Adipose tissue (tissue), 3 donors: ENCODE data around the gene RHBDD1. TPM values are rescaled to one million over a fixed set of nuclear protein-coding genes. Genes with fewer than 3 reads are reported as not detected.
"Not testable (repeated sequence)": the region's sequence is repeated elsewhere in the genome, so short reads cannot be mapped to it uniquely, and the experiment has no call there.

ENCODE experiments used
- H3K27ac ChIP-seq: one replicate; pipeline ENCODE4 v1.5.1; 2013; ENCODE audit warnings: low read depth, low read length
- WGBS, 3 donors: extraction: QIAGEN DNeasy Blood & Tissue Kit; methylation state at CpG; one replicate each; pipeline ENCODE4 v1.1.7; 2013; 5-methylcytosine and 5-hydroxymethylcytosine counted together
- polyA plus RNA-seq, 3 donors: library from polyadenylated mRNA; stranded (reverse); fragments of 200-250 nt; gene quantifications; one replicate each; pipeline ENCODE4 v1.2.3, GENCODE V29; 2013
- donor health status: healthy with polysubstance abuse.
- donor health status: Bipolar disorder and iron deficiency.
- donor health status: healthy.

Gene RHBDD1
- polyA plus RNA-seq, 3 donors = 5.4 to 8.3 (median 6.0) TPM

DNA sequence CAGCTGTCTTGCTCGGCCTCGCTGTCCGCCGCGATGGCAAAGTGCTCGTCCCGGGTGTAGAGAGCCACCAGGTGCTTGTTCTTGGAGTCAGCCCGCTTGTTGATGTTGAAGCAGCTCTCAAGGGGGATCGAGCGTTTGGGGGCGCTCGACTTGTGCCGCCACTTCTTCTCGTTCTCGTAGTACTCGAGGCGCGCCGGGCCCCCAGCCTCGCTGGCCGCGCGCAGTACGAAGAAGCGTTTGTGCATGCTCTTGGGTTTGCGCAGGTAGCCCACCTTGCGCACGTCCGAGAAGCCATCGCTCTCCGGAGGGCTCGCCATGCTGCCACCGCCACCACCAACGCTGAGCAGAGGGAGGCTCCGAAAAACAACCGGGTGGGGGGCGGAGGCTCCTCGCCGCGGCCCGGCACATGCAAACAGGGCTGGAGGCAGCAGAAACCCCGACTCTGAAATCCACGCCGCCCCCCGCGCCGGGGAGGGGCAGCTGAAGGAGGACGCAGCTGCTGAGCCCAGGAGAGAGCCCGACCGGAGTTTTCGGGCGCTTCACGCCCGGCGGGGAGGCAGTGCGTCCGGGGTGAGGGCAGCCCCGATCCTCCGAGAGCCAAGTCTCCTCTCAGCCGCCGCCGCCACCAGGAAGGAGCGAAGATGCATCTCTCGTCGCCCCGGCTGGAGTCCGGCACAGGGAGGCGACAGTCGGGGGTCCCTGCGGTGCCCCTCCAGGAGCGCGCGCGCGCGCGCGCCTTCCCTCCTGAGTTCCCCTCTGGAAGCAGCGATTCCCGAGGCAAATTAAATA is 37.2 kb upstream of the RHBDD1 start:
- H3K27ac ChIP-seq = no peak overlapping the region
- WGBS, 3 donors = 2 to 3% (median 3%) methylated on average over 67 to 80 of the region's 80 CpGs

DNA sequence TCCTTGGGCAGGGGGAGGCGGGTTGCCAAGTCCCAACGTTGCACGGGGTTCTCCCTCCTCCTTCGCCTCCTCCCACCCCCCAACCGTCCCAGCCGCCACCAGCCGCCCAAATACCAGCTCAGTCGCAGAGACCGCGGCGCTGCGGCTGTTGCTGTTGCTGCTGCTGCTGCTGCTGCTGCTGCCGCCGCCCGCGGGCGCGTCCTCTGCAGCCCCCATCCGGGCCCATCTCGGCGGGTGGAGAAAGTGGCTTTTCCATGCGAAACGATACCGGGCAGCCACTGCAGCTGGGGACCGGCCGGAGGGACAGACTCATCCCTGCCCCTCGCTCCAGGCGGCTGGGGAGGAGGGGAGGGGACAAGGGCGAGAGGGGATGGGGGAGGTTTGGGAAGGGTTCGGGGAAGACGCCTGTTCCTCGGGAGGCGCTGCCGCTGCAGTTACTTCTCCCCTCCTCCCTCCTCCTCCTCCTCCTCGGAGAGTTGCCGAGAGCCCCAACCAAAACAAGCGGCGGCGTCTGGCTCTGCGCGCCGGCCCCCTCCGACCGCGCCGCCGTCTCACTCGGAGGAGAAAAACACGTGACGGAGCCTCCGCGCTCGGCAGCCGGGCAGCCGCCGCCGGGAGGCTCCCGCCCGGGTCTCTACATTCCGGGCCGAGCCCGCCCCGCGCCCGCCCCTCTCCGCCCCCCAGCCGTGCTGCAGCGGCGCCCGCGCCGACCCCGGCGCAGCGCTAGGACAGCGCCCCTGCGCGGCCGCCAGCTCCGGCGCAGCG is 36.5 kb upstream of the RHBDD1 start, which contains the start of gene IRS1:
IRS1 (minus strand) TSS at position 610 of the 765 bp plus-strand sequence. CDS start 1,082 bp downstream, outside the sequence.
- WGBS, 3 donors = 0 to 1% (median 1%) methylated on average over 59 to 82 of the region's 82 CpGs
- H3K27ac ChIP-seq = no peak within 1 kb of the TSS

DNA sequence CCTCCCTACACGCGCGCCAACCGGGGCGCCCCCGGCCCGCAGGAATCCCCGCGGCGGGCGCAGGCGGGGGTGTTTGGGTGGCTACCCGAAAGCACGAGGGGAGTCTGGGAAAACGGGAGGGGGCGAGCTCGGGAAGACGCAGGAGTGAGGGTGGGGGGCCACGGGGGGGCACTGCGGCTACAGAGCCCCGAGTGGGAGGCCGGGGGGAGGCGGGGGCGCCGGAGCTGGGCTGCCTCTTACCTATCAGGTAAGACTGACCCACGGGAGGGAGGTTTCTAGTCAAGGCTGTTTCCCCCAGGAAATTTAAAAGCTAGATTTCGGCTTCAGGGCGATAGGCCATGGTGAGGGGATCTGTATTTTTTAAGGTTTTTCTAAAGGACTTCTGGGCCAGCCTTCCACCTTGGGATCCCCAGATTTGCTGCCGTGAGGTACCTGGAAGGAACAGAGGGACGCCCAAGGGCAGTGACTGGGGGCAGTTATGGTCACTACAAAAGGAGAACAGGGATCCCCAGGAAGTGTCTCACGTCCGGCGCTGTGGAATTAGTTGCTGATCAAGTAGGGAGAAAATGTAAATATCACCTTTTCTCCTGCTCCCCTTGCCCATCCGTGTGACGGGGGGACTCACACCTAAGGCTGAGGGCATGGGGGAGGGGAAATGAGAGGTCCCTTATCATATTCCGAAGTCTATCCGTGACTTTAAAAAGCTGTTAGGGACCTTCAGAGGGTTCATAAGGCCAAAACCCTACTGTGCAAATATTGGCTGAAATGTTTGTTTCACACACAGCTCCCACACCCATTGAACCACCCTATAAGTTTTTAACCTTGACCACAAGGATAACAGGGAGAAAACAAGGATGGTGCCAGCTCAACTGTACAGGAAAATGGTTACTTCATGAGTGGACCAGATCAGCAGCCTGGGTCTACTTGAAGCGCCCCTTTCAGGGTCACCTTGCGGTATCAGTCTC is 35.6 kb upstream of the RHBDD1 start:
- 3 to 6% (median 6%) methylated on average over 24 to 39 of the region's 39 CpGs for whole genome bisulfite sequencing, 3 donors
- H3K27ac ChIP-seq = no peak overlapping the region

DNA sequence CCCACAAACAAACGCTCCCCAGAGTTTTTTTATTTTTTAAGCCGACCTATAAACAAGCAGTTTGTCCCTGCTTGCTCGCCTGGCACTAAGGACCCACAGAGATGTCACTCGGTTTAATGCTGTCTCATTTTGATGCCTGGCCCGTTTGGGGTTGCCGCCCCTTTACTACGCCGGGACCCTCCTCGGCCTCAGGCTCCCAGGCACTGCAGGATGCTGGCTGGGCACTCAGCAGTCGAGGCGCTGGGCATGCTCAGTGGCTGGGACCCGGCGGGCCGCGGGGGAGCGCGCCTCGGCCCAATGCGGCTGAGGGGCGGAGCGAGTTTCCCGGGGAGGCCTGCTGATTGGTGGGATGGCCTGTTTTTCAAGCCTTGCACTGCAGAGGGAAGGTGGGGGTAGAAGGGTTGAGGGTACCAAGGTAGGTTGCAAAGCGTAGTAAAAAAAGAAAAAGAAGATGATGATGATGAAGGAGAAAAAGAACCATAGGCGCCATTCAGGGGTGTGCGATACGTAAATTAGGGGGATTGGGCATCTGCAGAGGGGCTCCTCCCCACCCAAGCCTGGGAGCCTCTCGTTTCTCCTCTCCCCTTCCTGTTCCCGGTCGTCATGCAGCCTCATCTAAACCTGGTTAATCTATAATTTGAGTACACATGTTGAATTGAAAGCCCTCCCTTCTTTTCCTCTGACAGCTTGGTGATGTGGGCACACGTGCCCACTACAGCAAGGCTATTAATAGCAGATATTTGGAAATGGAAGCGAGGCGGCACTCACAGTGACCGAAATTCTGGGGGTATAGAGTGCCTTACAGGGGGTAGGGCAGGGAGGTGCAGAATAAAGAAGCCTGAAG is 34.7 kb upstream of the RHBDD1 start:
- H3K27ac ChIP-seq = no peak overlapping the region
- 3 to 18% (median 9%) methylated on average over 33 of the region's 33 CpGs for WGBS, 3 donors

DNA sequence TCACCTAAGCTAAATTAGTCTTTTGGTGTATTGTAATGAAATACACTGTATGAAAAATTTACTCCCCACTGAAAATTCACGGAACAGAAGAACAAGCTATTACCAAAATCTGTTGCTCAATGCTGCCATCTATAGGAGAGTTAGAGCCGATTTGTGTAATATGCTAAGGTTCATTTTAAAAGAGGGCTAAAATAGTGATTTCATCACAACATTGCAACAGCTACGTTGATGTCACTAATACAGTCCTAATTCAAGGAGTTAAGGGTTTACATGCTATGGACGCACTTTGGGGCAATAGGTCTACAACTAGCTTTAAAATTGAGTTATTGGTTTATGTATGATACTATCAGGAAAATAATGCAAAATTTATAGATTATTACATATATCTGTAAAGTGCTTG is 33.3 kb upstream of the RHBDD1 start:
- WGBS, 3 donors = 0 to 1% (median 1%) methylated on average over 4 of the region's 4 CpGs
- no peak overlapping the region for H3K27ac ChIP-seq

DNA sequence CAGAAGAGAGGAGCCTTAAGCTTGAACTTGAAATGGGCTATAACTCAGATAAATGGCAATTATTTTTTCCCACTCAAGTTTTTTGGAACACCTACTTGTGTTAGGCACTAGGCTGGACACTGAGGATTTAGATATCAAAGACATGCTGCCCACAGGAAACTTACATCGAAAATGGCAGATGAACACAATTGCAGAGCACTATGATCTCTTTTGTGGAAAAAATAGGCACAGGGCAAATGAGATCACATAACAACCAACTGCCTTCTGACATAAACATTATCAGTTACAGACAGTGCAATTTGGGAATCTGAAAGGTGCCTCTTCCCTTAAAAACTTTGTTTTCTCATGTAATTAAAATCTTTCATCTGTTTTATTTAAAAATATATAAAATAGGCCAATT is 32.4 kb upstream of the RHBDD1 start:
- WGBS, 3 donors = 62 to 82% (median 74%) methylated on average over 1 of the region's 1 CpG
- no peak overlapping the region for H3K27ac ChIP-seq

DNA sequence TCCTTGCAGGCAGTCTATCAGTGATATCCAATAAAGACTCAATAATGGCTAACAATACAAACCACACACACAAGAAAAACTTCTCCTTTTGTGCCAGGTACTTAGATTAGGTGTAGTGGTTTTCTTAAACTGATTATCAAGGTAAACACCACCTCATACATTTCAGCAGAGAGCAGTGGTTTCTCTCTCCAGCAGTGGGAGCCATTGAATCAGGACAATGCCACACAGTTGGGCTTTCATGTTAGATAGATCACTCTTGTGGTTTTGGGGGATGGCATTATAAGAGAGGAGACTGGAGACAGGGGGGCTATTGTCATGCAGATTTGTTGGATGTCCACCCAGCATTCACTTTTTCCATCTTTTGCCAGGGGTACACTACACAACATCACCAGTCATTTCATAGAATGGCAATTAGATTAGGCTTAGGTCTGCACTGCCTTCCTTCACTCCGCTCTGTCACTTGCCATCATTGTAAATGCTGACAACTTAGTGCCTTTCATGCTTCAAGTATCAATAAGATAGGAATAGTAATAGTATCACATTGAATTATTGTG is 22.6 kb upstream of the RHBDD1 start:
- no peak overlapping the region for H3K27ac ChIP-seq
- 92 to 94% (median 94%) methylated on average over 1 of the region's 1 CpG for WGBS, 3 donors

DNA sequence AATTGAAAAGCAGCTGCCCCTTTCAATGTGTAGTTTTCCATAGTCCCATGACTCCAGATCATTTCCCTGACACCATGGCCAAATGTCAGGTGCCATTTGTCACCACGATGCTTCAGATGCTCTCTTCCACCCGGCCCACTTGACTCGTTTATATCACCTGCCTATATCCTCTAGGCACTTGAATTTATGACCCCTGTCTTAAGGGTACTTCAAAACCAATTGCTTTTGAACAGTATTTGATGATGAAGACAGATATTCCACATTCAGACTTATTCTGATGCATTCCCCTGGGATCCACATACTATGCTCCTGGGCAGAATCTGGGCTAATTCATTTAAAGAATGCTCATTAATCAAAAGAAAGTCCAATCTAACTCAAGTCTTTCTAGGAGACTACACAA is 16.9 kb upstream of the RHBDD1 start:
- H3K27ac ChIP-seq = no peak overlapping the region
- 41 to 77% (median 45%) methylated on average over 3 of the region's 3 CpGs for WGBS, 3 donors

DNA sequence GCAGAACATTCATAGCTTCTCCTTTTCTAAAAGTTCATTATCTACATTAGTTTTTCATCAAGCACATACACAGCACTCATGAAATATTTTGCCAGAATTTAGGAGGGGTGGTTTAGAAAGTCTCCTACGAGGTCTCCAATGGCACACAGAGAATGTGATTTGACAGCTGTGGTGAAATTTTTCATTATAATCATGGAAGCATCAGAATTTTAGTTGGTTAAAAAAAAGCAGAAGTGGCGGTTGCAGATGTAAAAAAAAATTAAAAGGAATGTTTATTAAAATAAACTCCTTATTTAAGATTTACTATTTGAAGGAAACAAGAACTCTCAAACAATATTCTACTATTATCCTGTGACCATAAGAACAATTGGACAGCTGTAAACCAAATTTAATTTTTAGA is 10.8 kb upstream of the RHBDD1 start:
- no peak overlapping the region for H3K27ac ChIP-seq
- 49 to 83% (median 54%) methylated on average over 2 of the region's 2 CpGs for WGBS, 3 donors

DNA sequence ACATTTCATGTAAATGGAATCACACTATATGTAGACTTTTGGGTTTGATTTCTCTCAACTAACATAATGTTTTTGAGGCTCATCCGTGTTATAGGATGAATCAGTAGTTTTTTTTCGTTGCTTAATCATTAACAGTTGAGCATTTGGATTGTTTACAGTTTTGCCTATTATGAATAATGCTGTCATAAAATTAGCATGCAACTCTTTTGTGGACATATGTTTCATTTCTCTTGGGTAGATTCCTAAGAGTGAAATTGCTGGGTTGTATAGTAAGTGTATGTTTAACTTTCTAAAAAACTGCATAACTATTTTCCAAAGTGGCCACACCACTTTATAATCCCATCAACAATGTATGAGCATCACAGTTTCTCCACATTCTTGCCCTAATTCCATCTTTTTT is 7.7 kb upstream of the RHBDD1 start:
- H3K27ac ChIP-seq = no peak overlapping the region
- WGBS, 3 donors = 65 to 67% (median 66%) methylated on average over 2 of the region's 2 CpGs

DNA sequence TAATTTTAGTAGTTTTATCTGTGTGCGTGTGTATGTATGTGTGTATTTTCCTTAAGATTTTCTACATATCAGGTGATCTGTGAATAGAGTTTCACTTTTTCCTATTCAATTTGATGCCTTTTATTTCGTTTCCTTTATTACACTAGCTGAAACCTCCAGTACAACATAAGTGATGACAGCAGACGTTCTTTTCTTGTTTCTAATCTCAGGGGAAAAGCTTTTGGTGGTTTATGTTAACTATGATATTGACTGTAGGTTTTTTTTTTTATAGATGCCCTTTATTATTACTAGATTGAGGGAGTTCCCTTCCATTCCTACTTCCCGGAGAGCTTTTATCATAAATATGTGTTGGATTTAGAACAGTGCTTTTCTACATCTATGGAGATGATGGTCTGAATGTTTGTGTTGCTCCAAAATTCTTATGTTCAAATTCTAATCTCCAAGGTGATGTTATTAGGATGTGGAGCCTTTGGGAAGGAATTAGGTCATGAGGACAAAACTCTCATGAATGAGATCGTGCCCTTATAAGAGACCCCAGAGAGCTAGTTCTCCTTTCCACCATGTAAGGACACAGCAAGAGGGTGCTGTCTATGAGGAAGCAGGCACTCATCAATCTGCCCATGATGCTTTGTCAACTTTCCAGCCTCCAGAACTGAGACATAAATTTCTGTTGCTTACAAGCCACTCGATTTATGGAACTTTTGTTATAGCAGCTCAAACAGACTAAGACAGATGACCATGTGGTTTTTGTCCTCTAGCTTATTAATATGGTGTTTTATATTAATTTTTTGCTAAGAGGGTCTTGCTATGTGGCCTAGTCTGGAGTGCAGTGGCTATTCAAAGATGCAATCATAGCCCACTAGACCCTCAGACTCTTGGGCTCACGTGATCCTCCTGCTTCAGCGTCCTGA is 5.9 kb upstream of the RHBDD1 start:
- WGBS, 3 donors = 84 to 90% (median 84%) methylated on average over 8 of the region's 8 CpGs
- no peak overlapping the region for H3K27ac ChIP-seq

DNA sequence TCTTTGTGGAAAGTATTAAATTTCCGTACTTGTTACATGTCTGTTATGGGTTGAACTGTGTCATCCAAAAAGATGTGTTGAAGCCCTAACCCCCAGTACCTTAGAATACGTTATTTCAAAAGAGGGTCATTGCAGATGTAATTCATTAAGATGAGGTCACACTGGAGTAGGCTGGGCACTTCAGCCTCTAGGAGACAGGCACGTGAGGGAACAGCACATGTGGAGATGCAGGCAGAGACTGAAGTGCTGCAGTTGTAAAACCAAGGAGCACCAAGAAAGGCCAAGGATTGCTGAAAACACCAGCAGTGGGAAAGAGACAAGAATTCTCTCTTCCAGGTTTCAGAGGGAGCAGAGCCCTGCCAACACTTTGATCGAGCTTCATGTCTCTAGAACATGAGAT is 4.6 kb upstream of the RHBDD1 start:
- WGBS, 3 donors = 89 to 92% (median 89%) methylated on average over 4 of the region's 4 CpGs

DNA sequence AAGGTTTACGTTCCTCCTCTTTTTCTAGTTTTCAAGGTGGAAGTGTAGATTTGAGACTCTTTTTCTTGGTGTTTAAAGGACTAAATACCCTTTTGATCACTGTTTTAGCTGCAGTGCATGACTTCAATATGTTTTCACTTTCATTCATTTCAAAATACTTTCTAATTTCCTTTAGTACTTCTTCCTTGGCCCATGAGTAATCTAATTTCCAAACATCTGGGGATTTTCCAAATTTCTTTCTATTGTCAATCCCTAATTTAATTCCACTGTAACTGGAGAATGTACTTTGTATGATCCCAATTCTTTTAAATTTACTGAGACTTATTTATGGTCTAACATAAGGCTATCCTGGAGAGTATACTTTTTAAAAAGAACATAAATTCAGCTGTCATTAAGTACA is 3.8 kb upstream of the RHBDD1 start:
- no peak overlapping the region for H3K27ac ChIP-seq
- 96 to 100% (median 98%) methylated on average over 1 of the region's 1 CpG for WGBS, 3 donors

More for the DNA sequence above, 4.6 kb upstream of the RHBDD1 start:
- no peak overlapping the region for H3K27ac ChIP-seq

DNA sequence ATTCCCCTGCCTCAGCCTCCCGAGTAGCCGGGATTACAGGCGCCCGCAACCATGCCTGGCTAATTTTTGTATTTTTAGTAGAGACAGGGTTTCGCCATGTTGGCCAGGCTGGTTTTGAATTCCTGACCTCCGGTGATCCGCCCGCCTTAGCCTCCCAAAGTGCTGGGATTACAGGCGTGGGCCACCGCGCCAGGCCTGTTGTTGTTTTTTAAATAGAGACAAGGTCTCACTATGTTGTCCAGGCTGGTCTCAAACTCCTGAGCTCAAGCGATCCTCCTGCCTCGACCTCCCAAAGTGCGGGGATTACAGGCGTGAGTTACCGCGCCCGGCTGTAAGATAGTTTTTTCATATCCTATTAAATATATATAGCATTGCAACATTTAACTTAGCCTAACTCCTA is 974 bp upstream of the RHBDD1 start:
- not testable (repeated sequence) for H3K27ac ChIP-seq
- 88 to 95% (median 93%) methylated on average over 18 of the region's 18 CpGs for WGBS, 3 donors

DNA sequence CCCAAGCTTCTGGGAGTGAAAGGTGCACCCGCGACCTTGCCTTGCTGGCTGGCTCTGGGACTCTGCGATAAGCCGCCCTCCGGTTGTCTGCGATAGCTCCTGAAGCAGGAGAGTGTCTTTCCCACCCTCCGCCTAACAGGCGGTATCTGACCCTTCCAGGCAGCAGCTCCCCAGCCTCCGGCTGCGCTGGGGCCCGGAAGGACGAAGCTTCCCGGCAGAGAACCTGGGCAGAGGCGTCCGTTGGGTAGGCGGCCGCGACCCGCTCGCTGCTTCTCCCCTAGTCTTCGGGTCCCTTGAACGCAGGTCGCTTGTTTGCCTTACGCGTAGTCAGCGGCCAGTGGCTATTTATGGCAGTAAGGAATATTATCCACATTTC is 446 bp upstream of the RHBDD1 start:
- no peak overlapping the region for H3K27ac ChIP-seq
- 3 to 8% (median 4%) methylated on average over 26 of the region's 26 CpGs for WGBS, 3 donors

DNA sequence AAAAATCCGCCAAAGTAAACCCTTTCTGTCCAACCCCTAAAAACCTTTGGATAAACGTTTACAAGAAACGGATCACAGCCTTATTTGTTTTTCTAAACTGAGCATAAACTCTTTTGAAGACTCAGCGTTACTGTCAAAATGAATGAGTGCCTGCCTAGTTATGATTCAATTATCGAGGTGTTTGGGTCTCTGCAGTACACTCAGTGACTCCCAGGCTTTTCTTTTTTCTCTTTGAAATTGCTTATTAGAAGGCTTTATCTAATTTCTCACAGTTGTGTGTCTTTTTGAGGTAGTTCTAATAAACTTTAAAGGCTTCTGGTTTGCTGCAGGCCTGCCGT is 663 bp downstream of the RHBDD1 start:
- H3K27ac ChIP-seq = peak overlapping the region; percentile 100
- 2 to 4% (median 2%) methylated on average over 6 of the region's 6 CpGs for WGBS, 3 donors

DNA sequence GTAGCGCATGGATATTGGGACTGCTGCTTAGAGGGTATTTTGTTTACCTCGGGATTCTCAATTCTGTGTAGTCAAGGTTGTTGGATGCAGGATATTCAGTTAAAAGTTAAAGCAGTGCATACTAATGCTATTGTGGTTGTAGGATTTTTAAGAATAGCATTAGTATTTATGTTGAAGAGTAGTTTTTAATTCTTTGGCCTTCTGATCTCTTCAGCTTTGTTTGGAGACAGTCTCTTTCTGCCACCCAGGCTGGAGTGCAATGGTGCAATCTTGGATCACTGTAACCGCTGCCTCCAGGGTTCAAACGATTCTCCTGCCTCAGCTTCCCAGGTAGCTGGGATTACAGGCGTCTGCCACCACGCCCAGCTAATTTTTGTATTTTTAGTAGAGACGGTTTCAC is 1.5 kb downstream of the RHBDD1 start:
- H3K27ac ChIP-seq = no peak overlapping the region
- 82 to 95% (median 94%) methylated on average over 7 of the region's 7 CpGs for WGBS, 3 donors
